HG03045 (cell line): Measurements from ENCODE around the gene SWAP70.
A peak's percentile ranks its signal among the peaks of the same experiment; 100 is the strongest.

ENCODE experiments used
- ATAC-seq: cut with Tn5 transposase; IDR thresholded peaks from one replicate; pipeline ENCODE4 v1.9.1; 2021; ENCODE audit warnings: mild to moderate bottlenecking, moderate library complexity; ENCODE audit not compliant: unreplicated experiment

The SWAP70 gene

DNA sequence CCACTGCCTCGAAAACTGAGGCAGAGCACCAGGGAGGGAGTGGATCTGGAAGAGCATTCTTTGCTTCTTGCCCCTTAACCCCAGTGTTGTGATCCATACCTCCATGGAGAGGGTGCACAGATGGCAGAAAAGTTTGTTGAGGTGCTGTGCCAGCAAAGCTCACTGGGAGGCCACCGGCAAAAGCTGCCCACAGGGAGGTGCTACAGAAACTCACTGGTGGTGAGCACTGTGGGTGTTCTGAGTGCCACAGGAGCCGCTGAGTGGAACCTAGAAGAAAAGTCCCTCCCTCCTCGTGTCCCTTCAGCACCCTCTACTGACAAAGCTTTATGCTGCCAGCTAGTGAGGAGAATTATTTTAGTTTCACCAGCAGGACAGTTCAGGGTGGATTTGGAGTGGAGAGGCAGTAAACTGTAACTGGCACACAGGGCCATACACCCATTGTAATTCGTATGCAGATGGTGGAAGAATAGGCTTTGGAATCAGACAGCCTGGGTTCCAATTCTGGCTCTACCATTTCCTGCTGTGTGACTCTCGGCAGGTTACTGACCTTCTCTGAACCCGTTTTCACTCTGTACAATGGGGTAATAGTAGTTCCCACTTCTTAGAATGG lies 84.6 kb downstream of the SWAP70 start:
- ATAC-seq: peak; percentile 81

DNA sequence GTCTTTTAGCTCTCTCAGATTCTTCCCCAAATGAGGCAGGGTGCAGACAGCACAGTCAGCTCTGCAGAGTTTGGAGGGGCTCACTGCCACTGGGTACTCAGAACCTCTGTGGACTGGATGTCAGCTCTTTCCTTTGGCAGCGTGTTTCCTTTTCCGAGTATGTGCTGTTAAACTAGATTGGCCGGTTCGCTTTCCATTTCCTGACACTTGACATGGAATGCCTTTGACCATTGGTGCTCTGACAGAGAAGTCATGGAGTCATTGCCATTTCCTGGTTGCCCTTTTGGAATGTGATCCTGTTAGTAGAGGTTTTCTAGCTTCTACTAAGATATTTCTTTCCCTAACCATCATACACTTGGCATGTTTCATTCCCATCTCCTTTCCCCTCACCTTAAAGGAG lies 86.7 kb downstream of the SWAP70 start:
- no peak for ATAC-seq

DNA sequence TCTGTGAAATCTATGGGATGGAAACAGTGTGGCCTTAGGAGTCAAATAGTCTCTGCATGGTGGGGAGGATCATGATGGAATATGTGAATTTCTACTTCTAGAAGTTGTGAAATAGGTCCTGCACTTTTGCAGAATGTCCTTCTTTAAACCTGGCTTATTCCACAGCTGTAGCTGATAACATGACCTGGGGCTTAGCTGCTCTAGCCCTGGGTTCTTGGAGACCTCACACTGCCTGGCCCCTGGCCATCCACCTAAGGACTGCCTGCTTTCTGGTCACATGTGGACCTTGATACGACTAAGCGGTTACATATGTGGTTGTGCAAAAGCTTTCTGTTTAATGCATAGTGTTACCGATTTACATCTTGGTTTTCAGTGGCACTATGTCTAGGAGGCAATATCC lies 88.2 kb downstream of the SWAP70 start:
- ATAC-seq: no peak

DNA sequence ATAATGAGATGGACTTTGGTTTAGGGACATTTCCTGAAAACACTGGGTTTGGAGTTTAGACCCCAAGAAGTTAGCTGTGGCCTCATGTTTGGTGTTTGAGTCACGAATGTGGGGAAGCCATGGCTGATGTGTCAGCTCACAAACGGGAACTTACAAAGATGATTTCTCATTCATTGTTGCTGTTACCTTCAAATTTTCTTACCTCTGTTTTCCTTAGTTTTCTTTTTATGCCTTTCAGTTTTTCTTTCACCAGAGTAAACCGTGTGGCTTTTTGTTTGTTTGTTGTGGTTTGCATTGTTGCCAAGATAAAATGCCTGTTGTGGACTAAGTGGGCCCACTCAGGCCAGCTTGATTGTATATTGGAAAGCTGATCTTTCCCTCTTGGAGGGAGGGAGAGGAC lies 89.1 kb downstream of the SWAP70 start:
- ATAC-seq: no peak

DNA sequence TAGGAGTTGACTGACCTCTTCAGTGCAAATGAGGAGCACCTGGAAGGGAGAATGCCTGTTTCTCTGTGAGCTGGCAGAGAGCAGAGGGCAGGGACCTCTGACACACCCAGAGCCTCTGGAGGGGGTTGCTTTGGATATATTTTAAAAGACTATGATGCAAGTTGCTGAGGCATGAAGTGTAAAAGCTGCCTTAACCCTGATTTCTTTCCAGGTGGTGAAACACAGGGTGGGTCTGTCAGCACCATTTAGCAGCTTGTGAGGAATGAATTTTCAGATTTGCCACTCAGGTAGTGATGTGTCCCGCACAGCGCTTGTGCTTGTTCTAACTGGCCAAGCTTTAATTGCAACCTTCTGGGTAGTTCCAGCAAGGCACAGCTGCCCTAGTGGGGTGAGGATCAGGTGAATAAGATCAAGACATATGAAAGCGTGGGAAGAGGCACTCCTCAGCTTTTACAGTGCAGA lies 90.2 kb downstream of the SWAP70 start:
- no peak for ATAC-seq

DNA sequence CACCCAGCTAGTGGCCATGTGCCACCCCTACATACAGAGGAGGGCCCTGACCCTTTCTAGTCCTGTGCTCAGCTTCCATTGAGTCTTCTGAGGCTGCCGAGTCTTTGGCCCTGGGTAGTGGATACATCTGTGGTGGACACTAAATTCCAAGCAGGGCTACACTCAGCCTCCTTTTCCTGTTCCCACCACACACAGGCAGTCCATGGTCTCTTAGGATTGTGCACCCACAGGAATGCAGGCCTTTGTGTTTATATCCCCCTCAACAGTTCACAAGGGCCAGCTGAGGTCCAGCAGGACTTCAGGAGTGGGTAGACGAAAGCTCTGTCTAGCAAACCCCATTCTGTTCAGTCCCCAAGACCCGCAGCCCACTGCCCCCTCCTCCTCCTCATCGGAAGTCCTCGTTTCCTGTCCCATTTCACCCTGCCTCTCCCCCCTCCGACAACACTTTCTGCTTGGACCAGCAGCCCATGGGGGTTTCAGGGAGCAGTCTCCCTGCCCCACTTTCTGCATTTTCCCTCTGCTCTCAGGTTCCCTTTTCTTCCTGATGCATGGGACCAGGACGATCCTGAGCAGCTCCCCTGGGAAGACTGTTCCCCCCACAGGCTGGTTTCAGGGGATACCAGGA lies 91.8 kb downstream of the SWAP70 start:
- ATAC-seq: no peak

DNA sequence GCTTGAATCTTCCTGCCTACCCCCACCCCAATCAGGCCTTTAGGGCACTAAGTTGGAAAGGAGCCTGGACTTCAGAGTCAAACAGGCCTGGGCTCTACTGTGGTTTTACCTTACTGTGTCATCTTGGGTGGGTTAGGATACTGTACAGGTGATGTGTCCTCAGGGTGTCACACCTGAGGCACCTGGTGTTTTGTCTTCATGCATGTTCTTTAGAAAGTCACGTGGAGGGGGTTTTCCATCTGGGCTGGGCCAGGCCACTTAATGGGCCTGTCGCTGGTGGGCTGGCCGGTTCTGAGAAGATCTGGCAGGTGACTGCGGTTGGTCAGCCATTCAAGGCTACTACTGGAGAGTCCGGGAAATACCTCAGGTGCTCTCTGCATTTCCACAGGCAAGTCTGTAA lies 92.6 kb downstream of the SWAP70 start:
- no peak for ATAC-seq

DNA sequence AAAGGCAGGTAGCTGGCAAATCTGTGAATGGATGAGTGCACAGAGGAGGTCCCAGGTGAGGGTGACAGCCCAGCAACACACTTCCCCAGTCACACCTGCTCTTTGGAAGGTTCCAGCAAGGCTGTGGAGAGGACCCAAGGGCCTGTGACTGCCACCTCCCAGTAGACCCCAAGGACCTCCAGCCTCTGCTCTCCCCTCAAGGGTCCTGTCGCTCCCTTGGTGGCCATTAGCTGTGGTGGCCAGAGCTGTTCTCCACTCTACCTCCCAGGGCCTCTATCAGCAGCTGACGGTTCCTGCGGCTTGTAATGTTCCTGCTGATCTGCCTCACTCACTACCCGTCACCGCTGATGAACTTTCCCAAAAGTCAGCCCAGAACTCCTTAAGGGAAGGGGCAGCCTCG lies 93.0 kb downstream of the SWAP70 start:
- ATAC-seq: no peak

DNA sequence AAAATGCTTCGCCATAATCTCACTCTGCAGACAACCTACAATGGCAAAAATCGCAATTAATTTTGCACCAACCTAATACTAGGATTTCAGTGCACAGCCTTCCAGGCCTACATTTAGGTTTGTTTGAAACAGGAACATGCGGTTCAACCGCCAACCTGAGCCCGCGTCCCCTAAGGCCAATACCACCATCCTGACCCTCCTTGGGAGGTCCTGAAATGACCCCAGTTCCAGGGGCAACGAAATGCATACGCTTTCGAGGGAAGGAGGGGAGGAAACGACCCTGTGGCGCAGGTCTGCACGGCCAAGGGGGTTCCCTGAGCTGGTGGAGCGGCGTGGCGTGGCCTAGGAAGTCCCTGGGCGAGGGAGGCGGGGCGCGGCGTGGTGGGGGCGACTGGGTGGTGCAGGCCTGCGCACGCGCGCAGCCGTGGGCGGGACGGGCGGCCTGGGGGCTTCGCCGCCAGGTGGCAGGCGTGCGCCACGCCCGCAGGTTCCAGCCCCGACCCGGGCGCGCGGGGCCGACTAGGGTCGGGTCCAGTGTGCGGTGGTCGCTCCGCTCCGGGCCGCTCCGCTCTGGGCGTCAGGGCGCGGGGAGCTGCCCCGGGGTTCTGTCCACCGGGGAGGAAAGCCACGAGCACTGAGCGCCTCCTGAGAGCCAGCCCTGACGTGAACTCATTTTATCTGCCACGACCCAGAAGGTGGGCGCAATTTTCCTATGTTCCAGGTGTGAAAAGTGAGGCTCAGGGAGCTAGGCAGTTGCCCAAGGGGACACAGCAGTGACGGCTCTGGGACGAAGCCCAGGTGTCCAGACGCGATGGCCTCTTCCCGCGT lies 94.1 kb downstream of the SWAP70 start:
- peak; percentile 66 for ATAC-seq

DNA sequence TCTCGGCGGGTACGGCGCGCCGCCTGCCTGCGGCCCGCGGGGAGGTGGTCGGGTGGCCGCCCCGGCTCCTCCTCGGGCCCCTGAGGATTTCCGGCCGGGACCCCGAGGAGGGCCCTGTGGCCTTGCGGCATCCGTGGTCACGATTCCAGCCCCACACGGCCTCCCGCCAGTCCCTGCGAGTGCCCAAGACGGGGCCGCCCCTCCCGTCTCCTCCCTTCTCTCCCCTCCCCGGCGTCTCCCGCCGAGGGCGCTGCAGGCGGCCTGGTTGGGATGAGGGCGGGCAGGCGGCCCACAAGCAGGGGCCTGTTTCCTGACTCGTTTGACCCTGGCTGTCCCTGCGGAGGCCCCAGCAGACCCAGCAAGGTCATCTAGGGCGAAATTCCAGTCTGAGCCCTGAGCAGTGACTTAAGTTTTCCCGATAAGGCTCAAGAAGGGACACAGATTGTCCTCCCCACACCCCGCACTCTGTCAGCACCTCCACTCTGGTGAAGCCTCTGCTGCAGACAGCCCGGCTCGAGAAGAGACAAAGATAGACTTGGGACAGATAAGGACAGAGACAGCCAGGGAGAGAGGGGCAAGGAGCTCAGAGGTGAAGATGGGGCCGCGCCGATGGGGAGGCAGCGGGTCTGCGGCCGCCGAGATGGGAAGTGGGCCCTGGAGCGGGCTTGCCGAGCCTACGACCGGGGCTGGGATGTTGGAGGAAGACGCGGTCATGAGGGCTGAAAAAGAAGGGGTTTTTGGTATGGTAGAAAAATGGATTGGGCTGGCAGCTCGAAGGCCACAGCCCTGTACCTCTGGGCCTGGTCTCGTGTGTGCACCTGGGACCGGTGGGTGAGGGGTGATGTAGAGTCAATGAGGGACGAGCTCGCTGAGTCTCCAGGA lies 95.0 kb downstream of the SWAP70 start:
- peak; percentile 41 for ATAC-seq

DNA sequence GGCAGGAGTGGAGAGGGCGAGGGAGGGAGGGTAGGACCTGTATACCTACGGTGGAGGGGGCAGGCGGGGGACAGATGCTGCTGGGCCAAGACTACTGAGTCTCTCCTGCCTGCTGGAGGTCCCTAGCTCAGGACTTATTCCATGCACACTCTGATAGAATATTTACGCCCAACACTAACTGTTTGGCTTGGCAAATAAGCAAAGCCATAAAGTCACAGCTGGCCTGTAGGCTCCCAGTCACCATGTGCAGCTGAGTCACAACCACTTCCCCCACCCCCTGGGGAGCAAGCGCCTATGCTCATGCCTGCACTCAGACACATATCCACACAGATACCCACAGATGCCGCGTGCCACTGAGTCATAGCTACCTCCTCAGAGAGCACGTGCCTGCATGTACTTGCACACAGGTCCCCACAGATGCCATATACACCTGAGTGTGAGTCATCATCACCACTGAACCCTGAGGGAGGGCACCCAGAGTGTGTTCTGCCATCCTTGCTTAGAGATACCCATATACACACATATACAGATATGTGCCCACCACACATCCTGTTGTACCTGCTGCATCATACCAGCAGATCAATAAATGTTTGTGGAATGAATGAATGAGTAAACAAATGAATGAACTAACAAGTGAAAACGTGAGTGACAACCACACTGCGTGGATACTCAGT lies 95.8 kb downstream of the SWAP70 start:
- no peak for ATAC-seq

DNA sequence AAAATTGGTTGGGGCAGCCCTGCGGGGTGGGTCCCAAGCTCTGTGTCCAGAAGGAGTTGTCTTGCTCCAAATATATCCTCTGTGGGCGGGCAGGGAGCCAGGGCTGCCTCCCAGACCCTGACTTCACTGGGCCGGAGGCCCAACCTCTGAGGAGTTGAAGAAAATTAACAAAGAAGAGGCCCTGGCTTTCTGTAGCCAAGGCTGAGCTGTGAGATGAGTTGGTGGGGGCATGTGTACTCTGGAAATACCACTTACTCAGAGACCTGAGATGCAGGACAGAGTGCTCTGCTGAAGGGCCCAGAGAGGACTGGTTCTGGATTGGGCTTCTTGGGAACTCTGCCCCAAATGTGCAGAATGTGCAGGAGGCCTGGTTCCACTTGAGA lies 96.3 kb downstream of the SWAP70 start:
- ATAC-seq: no peak

DNA sequence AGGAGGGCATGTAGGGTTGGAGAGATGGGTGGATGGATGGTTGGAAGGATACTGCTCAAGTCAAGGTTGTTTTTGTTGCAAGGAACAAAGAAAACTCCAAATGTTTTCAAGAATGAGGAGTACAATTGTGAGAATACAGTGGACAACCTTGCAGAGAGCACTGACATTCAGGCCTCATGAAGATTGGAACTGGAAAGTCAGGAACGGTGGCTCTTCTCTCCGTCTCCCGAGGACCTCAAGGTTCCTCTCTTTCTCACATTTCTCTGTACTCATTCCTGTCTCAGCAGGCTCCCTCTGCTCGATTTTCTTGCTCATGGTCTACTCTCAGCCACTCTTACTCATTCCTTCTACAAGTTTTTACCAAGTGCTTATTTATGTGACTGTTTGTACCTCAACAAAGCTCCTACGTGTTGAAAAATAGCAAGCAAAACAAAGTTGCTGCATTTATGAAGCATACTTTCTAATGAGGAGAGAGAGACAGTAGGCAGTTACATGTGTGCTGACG lies 97.6 kb downstream of the SWAP70 start:
- no peak for ATAC-seq

DNA sequence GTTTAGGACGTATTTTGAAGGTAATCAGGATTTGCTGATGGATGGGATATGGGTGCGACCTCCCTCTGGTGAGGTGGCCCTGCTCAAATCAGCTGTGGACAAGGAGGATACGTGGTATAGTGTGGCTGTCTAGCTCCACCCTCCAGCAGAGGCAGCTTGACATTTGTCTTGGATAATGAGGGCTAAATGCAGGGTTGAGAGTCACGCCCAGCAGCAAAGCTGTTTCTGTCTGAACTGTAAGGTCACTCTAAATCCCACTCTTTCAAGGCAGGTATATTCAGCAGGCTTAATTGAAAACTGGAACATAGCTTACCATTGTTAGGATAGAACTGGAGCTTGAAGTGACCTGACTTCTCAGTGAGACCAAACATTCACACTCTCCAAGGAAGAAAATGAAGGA lies 98.7 kb downstream of the SWAP70 start:
- no peak for ATAC-seq

DNA sequence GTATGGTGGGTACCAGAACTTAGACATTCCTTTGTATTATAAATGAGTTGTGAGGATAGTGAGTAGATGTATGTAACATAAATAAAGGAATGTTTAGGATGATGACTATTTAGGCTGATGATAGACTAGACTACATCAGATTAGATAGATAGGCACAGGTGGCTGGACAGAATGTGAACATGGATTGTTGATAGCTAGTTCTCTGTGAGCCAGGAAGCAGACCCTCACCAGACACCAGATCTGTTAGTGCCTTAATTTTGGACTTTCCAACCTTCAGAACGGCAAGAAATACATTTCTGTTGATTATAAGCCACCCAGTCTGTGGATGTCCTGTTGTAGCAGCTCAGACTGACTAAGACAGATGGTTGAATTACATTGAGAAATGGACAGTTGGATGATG lies 99.4 kb downstream of the SWAP70 start:
- ATAC-seq: no peak

DNA sequence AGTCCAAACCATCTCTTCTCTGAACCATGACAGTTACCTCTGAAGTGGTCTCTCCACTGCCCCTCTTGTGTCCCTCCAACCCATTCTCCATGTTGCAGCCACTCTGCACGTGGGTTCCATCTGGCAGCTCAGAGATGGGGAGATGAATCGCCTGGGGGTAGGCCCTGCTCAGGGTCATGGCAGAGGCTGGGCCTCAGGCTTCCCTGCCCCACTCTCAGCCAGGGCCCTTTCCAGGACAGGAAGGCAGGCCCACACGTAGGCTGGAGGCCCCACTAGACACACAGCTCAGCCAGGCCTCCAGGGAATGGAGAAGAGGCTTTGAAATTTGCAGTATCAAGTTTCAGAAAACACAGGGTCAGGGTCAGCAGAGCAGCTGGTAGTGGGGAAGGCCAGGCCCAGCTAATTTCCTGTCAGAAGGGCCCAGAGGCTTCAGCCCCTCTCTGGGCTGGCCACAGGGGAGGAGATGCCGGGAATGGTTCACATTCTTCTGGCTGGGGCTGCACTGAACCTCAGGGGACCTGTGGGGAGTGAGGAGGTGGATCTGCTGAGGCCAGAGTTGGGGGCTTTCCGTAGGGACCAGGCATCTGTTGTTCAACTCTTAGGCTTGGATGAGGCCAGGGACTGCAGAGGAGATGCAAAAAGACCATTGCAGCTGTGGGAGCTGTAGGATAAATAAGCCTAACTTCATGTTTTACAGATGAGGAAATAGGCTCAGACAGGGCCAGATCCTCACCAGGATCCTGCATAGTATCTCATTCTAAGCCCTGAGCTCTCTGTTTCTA lies 101.6 kb downstream of the SWAP70 start:
- no peak for ATAC-seq

DNA sequence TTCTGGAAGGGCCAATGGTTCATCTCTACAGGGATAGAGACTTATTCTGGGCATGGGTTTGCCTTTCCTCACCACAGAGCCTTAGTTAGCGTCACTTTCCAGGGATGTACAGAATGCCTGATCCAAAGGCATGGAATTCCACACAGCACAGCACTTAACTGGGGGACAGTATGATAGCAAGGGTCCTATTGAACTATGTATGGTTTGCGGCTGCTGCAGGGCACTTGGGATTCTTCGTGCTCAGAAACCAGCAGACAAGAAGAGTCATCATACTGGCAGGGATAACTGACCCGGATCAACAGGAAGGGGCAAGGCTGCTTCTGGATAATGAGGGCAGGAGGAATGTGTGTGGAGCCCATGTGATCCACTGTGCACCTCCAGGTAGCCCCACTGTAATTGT lies 105.7 kb downstream of the SWAP70 start:
- no peak for ATAC-seq

DNA sequence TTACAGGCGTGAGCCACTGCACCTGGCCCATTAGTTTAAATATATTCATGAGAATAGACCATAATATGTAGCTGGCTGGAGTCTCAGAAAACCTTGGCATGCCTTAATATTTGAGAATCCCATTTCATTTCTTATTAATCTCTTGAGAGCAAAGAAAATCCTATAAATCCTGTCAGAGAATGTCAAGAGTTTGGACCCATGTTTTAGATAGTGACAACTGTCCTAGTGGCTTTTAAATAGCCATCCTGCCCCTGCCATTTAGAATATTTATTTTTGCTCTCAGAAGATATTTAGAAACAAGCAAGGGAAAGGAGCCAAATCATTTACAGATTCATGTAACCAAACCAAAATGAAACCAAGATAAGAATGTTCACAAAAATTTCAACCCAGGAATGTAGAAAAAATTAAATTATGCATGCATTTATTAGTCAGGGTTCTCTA lies 107.2 kb downstream of the SWAP70 start:
- no peak for ATAC-seq

DNA sequence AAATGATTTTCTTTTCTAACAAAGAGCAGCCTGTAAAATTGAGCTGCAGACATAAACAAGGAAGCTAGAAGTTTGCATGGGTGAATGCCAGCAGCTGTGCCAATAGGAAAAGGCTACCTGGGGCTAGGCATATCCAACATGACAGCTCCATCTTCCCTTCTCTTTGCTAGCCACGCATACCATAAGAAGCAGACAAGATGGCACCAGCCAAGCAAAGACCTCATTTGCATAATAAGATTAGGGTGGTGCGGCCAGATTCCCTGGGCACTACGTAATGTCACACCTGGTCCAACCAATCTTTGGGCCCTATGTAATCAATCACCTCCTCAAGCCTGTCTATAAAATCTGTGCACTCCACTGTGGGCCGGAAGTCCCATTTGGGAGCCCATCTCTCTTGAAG lies 108.3 kb downstream of the SWAP70 start:
- ATAC-seq: no peak

DNA sequence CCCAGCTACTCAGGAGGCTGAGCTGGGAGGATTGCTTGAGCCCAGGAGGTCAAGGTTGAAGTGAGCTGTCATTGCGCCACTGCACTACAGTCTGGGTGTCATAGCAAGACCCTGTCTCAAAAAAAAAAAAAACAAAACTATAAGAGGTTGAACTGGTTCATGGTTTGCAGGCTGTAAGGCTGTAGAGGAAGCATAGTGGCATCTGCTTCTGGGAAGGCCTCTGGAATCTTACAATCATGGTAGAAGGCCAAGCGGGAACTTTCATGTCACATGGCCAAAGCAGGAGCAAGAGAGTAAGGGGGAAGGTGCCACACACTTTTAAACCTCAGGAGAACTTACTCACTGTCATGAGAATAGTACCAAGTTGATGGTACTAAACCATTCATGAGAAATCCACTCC lies 109.6 kb downstream of the SWAP70 start:
- no peak for ATAC-seq
